Effector memory CD8-positive, alpha-beta T cell (primary cell): ENCODE results near the gene MARF1.
A peak's percentile ranks its signal among the peaks of the same experiment; 100 is the strongest.

Experiments used
- ATAC-seq: fragments of 150-1000 bp; cut with Tn5 transposase; replicated peaks from 2 replicates; pipeline ENCODE4 v1.10.0; 2021; ENCODE audit warnings: mild to moderate bottlenecking, moderate library complexity
- DNase-seq, 3 experiments: peaks; one replicate each; pipeline ENCODE4 v3.0.0; 2021
- H3K27ac Mint-ChIP-seq, 2 donors: one replicate each; pipeline ENCODE4 v1.8.0; 2022; ENCODE audit warnings: mild to moderate bottlenecking in 2 of 2, mixed read lengths in 2 of 2, moderate library complexity in 2 of 2
- H3K27me3 Mint-ChIP-seq, 2 donors: one replicate each; pipeline ENCODE4 v1.8.0; 2022; ENCODE audit warnings: mixed read lengths in 2 of 2
- H3K36me3 Mint-ChIP-seq: one replicate; pipeline ENCODE4 v1.8.0; 2022; ENCODE audit warnings: mild to moderate bottlenecking, moderate library complexity, mixed read lengths; ENCODE audit not compliant: insufficient read depth
- H3K4me1 Mint-ChIP-seq, 2 donors: one replicate each; pipeline ENCODE4 v1.8.0; 2022; ENCODE audit warnings: low read depth in 2 of 2, mixed read lengths in 2 of 2
- H3K4me3 Mint-ChIP-seq, 2 donors: one replicate each; pipeline ENCODE4 v1.8.0; 2022; ENCODE audit warnings: mild to moderate bottlenecking in 2 of 2, mixed read lengths in 2 of 2, moderate library complexity in 2 of 2
- H3K9me3 Mint-ChIP-seq, 2 donors: one replicate each; pipeline ENCODE4 v1.8.0; 2022; ENCODE audit warnings: mixed read lengths in 2 of 2

The MARF1 gene

DNA sequence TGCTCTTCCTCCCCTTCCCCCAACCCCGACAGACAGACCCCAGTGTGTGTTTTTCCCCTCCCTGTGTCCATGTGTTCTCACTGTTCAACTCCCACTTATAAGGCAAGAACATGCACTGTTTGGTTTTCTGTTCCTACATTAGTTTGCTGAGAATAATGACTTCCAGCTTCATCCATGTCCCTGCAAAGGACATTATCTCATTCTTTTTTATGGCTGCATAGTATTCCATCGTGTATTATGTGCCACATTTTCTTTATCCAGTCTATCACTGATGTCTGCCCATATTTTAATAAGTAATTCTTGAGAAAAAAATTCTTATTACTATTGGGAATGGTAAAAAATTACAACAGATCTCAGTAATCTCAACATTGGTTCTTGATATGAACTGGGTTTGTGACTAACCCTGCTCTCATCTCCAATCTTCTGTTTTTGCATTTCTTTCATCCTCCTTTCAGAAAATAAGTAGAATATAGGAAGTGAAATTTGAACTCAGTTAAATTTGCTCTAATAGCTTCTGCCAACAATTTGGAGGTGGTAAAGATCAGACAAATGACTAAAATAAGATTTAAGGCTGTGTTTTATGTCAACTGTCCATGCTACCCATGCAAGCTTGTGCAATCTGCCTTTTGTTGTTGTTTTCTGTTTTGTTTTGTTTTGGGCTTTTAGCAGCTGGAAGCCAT lies 11.1 kb downstream of the MARF1 start:
- Mint-ChIP-seq H3K4me3 (no peak overlapping the region), H3K9me3 (no peaks in the 10 kb centered on the region), H3K27me3 (no peaks in the 10 kb centered on the region), H3K27ac (peak overlapping the region in 1 of 2 donors; percentile 12), H3K4me1 (peaks cover 16 to 36% of the 10 kb centered on the region in 2 donors), H3K36me3 (peaks cover 84% of the 10 kb centered on the region)
- no peak for DNase-seq
- ATAC-seq = no peak

DNA sequence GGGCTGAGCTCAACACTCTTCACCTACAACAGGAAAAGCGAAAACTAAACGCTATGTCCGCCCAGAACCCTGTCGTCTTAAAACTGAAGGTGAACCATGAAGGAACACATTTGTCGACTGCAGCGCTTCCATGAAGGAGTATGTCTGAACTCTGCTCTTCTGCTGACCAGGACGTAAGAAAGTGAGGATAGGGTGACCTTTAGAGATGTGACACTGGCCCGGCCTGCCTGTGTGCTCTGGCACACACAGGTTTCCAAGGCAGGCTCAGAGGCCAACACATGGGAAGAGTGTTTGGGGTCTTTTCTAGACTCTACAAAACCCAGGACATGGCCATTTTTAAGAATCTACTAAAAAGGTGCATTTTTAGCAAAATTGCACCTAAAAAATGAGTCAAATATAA lies 21.1 kb downstream of the MARF1 start:
- no peak for ATAC-seq
- H3K4me3 Mint-ChIP-seq = no peak overlapping the region

DNA sequence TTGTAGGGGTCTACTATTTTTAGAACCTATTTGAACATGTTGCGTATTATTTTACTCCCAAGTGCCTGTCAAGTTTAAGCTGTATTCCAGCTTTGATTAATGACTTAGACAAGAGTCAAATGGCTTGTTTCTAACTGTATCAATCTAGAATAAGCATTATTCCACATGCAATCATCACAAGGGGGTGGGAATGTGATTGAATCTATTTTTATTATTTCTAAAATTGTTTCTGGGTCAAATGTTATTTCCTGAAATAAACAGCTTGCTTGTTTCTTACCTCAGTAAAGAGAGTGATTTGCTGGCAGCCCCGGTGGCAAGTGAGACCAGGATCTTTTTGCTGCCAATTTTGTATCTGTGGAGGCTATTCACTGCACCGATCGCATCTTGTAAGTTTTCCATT lies 21.5 kb downstream of the MARF1 start:
- no peak overlapping the region for H3K27ac Mint-ChIP-seq
- no peaks in the 10 kb centered on the region for H3K27me3 Mint-ChIP-seq
- no peaks in the 10 kb centered on the region for H3K9me3 Mint-ChIP-seq
- H3K36me3 Mint-ChIP-seq = peaks cover 98% of the 10 kb centered on the region
- H3K4me1 Mint-ChIP-seq = peaks cover 0 to 2% of the 10 kb centered on the region in 2 donors
- no peak overlapping the region for H3K4me3 Mint-ChIP-seq
- DNase-seq (no peak), ATAC-seq (no peak)

More for the DNA sequence above, 21.1 kb downstream of the MARF1 start:
- Mint-ChIP-seq H3K27ac (peak overlapping the region in 1 of 2 donors; percentile 38), H3K36me3 (peaks cover 97% of the 10 kb centered on the region), H3K27me3 (no peaks in the 10 kb centered on the region), H3K9me3 (no peaks in the 10 kb centered on the region), H3K4me1 (peaks cover 0 to 2% of the 10 kb centered on the region in 2 donors)
- DNase-seq = no peak

- DNase-seq = no peak
- H3K36me3 Mint-ChIP-seq = peaks cover 98% of the 10 kb centered on the region
- H3K27me3 Mint-ChIP-seq = no peaks in the 10 kb centered on the region
- H3K4me1 Mint-ChIP-seq = peaks cover 0 to 2% of the 10 kb centered on the region in 2 donors
- no peaks in the 10 kb centered on the region for H3K9me3 Mint-ChIP-seq
- H3K4me3 Mint-ChIP-seq = no peak overlapping the region
- ATAC-seq = no peak
- no peak overlapping the region for H3K27ac Mint-ChIP-seq
These were observed 22.3 kb downstream of the MARF1 start for GRCh38 chr16:15620611-15621195.

DNA sequence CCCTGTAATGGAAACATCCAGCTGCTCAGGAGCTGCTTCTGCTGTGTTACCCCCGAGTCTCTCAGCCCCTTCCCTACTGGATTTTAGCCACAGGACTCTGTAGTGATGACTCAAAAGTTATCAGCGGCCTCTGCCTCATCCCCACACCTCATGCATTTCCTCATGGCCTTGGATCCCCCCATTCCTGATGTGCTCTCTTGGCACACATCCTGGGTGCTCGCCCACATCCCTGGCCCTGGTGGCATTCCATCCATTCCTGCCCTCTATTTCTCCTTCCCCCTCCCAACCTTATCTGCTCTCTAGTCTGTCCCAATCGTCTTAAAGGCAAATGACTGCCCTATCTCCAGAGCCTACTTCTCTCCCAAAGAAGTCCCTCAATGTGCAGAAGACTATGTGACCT lies 24.6 kb downstream of the MARF1 start:
- peaks cover 0 to 2% of the 10 kb centered on the region in 2 donors for H3K4me1 Mint-ChIP-seq
- DNase-seq = no peak
- H3K36me3 Mint-ChIP-seq = peaks cover 97% of the 10 kb centered on the region
- no peak overlapping the region for H3K4me3 Mint-ChIP-seq
- H3K27me3 Mint-ChIP-seq = no peaks in the 10 kb centered on the region
- ATAC-seq = no peak
- H3K9me3 Mint-ChIP-seq = no peaks in the 10 kb centered on the region
- H3K27ac Mint-ChIP-seq = no peak overlapping the region

DNA sequence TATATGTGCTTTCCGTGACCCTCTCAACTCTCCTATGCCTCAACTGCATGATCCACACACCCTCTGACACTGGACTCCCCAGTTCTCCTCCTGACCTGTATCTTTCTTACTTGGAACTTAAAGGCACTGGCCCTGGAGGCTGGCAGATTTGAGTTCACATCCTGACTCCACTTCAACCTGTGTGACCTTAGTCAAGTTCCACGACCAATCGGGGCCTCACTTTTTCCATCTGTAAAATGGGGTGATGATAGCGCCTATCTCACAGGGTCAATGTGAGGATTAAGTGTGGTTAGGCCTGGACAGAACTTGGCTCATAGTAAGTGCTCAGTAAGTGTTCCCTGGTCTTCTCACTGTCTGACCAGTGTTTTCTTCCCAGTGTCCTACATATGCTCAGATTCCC lies 25.1 kb downstream of the MARF1 start:
- H3K9me3 Mint-ChIP-seq = no peaks in the 10 kb centered on the region
- H3K27me3 Mint-ChIP-seq = no peaks in the 10 kb centered on the region
- H3K4me1 Mint-ChIP-seq = peaks cover 0 to 2% of the 10 kb centered on the region in 2 donors
- no peak for ATAC-seq
- H3K4me3 Mint-ChIP-seq = no peak overlapping the region
- no peak for DNase-seq
- peak overlapping the region in 1 of 2 donors; percentile 25 for H3K27ac Mint-ChIP-seq
- peaks cover 97% of the 10 kb centered on the region for H3K36me3 Mint-ChIP-seq

DNA sequence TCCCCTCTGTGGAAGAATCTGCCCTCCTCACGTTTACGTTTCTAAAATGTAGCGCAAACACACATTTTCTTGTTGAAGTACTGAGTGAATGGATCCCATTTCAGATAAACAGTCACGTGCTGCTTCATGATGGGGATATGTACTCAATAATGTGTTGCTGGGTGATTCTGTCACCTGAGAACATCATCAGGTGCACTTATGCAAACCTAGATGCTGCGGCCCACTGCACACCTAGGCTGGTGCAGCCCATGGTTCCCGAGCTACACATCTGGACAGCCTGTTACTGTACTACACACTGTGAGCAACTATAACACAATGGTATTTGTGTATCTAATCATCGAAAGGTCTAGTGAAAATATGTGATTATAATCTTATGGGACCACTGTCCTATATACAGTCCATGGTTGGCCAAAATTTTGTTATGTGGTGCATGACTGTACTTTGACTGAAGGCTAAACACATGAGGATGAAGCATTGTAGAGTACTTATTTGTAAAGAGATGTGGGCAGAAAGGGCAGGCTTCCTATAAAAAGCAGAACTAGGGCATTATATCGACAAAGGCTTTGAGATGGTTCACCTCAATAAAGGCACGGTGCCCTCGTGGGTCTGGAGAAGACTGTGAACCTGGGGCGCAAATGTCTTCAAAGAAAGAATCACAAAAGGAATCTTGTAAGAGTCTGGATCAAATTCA lies 26.3 kb downstream of the MARF1 start:
- no peaks in the 10 kb centered on the region for H3K9me3 Mint-ChIP-seq
- no peaks in the 10 kb centered on the region for H3K4me1 Mint-ChIP-seq

DNA sequence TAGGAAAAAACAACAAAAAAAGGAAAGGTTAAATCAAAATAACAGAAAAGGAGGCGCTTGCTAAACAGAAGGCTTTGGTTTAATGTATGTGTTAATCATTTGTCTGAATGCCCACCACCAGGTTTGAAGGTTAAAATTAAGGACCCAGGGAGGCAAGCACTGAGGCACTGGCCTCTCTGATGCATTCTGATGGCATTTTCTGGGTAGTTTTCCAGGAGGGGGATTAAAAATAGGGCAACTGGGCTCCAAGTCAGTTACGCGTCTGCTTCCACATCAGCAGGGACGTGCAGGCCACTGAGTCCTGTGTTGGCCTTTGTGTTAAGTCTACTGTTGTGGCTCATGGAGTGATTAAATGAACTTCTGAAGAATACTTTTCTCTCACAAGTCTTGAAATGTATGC lies 26.9 kb downstream of the MARF1 start:
- no peaks in the 10 kb centered on the region for H3K4me1 Mint-ChIP-seq
- H3K36me3 Mint-ChIP-seq = peaks cover 96% of the 10 kb centered on the region
- H3K4me3 Mint-ChIP-seq = no peak overlapping the region
- H3K27me3 Mint-ChIP-seq = no peaks in the 10 kb centered on the region
- H3K27ac Mint-ChIP-seq = no peak overlapping the region
- DNase-seq (no peak), ATAC-seq (no peak)
- no peaks in the 10 kb centered on the region for H3K9me3 Mint-ChIP-seq

More for the DNA sequence above, 26.3 kb downstream of the MARF1 start:
- ATAC-seq (no peak), DNase-seq (no peak)
- Mint-ChIP-seq H3K27ac (peak overlapping the region in 1 of 2 donors; percentile 38), H3K36me3 (peaks cover 96% of the 10 kb centered on the region), H3K4me3 (no peak overlapping the region), H3K27me3 (no peaks in the 10 kb centered on the region)

GRCh38 chr16:15613676-15614075 lies 29.3 kb downstream of the MARF1 start:
- H3K9me3 Mint-ChIP-seq = no peaks in the 10 kb centered on the region
- DNase-seq (no peak), ATAC-seq (no peak)
- peaks cover 96% of the 10 kb centered on the region for H3K36me3 Mint-ChIP-seq
- H3K27ac Mint-ChIP-seq = peak overlapping the region in 1 of 2 donors; percentile 38
- H3K4me1 Mint-ChIP-seq = no peaks in the 10 kb centered on the region
- H3K4me3 Mint-ChIP-seq = no peak overlapping the region
- H3K27me3 Mint-ChIP-seq = no peaks in the 10 kb centered on the region

DNA sequence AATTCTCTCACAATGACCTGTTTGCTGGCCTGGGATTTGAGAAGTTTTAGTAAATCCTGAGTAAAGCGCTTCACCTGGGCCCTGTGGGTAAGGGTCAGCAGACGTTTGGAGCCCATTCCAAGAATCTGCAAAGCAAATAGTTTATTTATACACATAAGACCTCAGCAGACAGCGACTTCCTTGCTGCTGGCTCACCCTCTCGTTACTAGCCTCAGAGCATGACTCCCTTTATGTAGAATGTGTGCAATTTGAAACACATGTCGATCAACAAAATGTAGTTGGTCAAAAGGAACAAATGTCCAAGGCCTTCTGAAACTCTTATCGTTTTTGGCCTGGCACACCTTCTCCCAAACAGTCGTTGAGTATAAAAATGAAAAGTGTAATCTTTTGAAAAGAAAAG lies 31.3 kb downstream of the MARF1 start:
- no peak for DNase-seq
- no peak overlapping the region for H3K27ac Mint-ChIP-seq
- ATAC-seq = no peak

GRCh38 chr16:15610369-15610871 lies 32.5 kb downstream of the MARF1 start:
- Mint-ChIP-seq H3K27me3 (no peaks in the 10 kb centered on the region), H3K27ac (no peak overlapping the region), H3K4me3 (no peak overlapping the region), H3K36me3 (peaks cover 91% of the 10 kb centered on the region), H3K9me3 (no peaks in the 10 kb centered on the region), H3K4me1 (peaks cover 6 to 15% of the 10 kb centered on the region in 2 donors)
- DNase-seq = no peak
- no peak for ATAC-seq

More for the DNA sequence above, 31.3 kb downstream of the MARF1 start:
- H3K27me3 Mint-ChIP-seq = no peaks in the 10 kb centered on the region
- peaks cover 2 to 4% of the 10 kb centered on the region in 2 donors for H3K4me1 Mint-ChIP-seq
- no peak overlapping the region for H3K4me3 Mint-ChIP-seq
- no peaks in the 10 kb centered on the region for H3K9me3 Mint-ChIP-seq
- peaks cover 97% of the 10 kb centered on the region for H3K36me3 Mint-ChIP-seq

DNA sequence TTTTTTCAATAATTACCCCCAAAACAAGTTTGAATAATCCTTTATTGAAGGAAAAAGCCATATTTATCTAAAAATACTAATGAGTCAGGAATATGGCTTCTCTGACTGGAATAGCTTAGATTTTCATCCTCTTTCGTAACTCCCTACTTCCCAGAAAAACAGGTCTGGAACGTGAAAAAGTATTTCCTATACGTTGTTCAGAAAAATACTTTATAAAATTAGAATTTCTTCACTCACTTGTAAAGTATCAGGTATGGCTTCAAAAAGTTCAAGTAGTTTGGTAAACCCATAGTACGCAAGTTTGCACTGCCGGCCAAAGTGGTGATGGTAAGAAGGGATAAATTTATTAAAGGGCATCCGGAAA lies 33.7 kb downstream of the MARF1 start:
- Mint-ChIP-seq H3K9me3 (no peaks in the 10 kb centered on the region), H3K4me3 (no peak overlapping the region), H3K4me1 (peaks cover 6 to 15% of the 10 kb centered on the region in 2 donors), H3K36me3 (peaks cover 87% of the 10 kb centered on the region), H3K27ac (no peak overlapping the region), H3K27me3 (no peaks in the 10 kb centered on the region)
- no peak for DNase-seq
- no peak for ATAC-seq

GRCh38 chr16:15608398-15609285 lies 34.3 kb downstream of the MARF1 start:
- no peak overlapping the region for H3K27ac Mint-ChIP-seq
- H3K27me3 Mint-ChIP-seq = no peaks in the 10 kb centered on the region
- peaks cover 6 to 15% of the 10 kb centered on the region in 2 donors for H3K4me1 Mint-ChIP-seq
- H3K36me3 Mint-ChIP-seq = peaks cover 87% of the 10 kb centered on the region
- DNase-seq = no peak
- ATAC-seq = no peak
- no peaks in the 10 kb centered on the region for H3K9me3 Mint-ChIP-seq
- H3K4me3 Mint-ChIP-seq = no peak overlapping the region
